ENCODE measurements around the gene AHRR.
"Not testable (repeated sequence)": the region's sequence is repeated elsewhere in the genome, so short reads cannot be mapped to it uniquely, and the experiment has no call there.

Gene AHRR

DNA sequence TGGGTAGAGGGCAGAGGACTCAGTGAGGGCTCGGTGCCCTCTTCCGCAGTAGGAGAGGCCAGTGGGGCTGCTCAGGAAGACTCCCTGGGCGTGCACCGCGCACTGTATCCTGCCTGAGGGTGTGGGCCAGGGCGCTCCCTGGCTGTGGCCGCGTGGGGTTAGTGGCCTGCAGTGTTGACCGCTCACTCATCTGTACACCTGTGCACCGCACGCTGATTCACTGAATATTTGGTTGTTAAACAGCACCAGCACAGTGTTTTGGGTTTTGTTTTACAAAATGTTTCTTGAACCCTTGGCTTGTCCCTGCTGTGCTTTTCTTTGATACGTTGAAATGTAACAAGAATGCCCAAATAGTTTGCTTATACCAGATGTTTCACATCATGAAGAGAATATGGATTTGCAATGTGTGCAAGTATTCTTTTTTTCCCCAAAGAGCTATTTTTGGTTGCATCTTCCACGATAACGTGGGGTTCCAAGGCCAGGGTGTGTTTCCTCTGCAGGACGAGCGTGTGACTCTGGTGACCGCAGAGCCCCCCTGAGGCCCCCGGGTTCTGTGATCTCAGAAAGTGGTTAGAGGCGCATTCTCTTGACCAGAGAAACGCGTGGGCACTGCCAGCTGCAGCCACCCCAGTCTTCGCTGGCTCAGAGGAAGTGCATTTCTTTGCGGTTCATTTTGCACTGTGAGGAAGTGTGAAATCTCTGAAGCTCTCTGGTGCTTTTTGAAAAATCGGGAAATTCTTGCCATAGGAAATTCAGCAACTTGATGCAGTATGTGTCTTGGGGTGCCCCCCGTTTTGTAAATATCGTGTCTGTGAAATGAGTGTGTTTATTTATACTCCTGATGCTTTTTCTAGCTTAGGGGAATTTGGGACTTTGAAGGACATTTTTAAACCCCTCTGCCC is 46.9 kb downstream of the AHRR start:
- peak; percentile 60 for DNase-seq

DNA sequence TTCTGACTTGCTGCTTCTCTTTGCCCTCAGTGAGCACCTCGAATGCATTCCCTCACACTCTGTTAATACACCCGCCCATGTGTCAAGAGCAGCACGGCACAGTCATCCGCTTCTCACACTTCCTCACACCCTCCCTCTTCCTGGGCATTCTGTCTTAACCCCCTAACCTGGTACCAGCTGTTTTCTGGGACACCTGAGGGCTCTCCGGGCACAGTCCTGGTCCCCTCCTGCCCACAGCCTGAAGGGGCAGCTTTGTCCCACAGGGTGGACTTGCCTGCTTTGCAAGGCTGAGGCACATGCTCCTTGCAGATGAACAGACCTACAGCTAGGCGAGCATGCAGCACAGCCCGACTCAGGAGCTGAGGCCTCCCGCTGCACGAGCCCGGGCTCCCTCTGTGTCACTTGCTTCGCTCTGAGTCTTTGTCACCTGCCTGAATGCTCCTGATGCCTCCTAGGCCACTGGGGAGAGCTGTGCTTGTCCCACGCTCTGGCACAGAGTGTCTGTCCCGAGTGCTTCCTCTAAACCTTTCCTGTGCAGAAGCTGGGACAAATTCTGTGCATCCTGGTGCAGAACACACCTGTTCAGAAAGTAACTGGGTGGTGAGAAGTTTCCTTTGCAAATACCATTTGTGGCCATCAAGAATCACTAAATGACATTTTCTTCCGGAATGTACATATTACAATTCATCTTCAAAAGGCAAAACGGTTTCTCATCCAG is 47.8 kb downstream of the AHRR start:
- peak; percentile 57 for DNase-seq

DNA sequence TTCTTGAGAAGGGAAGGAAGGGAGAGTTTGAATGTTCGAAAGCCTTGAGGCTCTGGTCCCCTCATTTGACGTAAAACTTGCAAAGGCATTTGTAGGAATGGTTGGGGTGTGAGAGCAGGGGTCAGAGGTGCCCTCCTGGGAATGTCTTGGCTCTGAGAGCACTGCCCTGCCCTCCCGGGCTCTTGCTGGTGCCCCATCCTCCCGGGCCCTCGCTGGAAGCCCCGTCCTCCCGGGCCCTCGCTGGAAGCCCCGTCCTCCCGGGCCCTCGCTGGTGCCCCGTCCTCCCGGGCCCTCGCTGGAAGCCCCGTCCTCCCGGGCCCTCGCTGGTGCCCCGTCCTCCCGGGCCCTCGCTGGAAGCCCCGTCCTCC is 48.3 kb downstream of the AHRR start:
- not testable (repeated sequence) for DNase-seq

DNA sequence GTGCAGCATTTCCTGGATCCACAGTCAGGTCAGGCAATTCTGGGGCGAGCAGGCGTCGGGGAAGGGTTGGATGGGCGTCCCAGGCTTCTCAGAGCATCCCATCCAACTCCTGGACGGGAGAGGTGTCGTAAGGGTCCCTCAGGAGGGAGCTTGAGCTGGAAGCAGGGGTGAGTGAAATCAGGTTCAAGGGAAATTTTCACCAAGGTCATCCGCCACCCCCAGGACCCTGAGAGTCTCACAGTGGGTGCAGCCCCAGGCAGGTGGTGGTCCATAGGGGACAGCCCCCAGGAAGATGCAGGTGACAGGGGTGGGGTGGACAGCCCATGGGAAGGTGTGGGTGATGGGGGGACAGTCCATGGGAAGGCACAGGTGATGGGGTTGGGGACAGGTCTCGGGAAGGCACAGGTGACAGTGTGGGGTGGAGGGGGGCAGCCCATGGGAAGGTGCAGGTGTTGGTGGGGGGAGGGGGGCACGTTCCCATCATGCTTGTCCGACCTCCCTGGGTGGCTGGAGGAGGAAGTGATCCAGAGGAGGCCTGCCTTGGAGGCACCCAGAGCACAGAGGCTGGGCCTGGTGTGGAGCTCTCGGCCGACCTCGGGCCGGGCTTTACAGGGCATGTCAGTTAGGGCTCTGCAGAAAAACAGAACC is 48.9 kb downstream of the AHRR start:
- DNase-seq, result no peak

DNA sequence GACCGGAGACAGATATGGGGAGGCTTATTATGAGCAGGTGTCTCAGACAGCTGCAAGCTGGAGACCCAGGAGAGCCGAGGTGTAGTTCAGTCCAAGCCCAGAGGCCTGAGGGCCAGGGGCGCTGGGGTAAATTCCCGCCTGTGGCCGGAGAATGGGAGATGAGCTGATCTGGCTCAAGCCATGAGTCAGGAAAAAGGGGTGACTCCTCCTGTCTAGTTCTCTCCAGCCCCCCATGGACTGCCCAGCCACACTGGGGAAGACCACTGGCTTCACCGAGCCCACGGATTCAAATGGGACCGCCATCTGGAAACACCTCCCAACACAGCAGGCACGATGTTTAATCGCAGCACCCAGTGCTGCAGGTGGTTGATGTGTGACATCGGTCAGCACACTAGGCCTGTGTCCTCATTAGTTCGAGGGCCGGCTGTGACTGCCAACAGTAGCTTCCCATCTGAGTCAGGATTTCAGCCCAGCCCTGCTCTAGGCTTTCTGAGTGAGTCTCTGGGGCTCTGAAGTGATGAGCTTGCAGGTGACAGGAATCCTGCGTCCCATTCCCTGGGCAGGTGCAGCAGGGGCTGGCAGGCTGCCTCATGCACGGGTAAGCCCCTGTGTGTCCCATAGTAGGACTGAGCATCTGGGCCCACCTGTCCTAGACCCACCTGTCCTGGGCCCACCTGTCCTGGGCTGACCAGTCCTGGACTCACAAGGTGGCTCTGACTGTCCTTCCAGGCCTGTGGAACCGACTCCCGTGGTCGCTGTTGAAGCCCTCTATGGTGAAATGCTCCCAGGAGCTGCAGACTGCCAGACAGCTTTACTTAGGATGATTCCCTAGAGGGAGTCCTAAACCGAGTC is 49.7 kb downstream of the AHRR start:
- no peak for DNase-seq

DNA sequence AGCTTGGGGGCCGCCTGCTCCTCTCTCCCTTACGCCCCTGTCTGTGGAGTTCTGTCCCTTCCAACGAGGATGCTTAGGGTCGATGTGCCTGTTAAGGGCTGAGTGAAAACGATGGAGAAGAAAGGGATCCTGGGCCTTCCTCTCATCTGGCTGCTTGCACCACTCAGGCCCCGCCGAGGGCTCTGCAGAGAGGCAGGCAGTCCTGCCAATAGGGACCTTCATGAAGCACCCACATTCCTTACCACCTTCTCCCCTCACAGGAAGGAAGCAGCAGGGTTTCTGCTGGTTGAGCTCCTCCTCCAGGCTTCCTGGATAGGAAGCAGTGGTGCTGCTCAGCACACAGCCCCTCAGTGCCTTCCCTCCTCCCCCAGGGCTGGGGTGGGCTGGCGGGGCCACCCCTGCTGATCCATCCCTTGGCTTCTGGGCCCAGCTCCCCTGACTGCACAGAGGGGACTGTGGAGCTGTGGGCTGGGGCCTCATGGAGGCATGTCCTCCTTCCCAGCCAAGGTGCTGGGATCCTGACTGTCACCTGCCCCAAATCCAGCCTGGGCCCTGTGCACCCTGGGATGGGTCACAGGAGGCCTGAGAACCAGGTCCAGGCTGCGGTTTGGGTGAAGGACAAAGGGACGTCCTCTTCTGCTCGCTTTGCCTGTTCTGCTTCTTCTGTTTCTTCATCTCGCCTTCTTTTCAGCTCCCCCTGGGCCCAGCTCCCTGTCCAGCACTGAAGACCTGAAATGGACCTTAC is 50.5 kb downstream of the AHRR start:
- DNase-seq, result peak; percentile 57

DNA sequence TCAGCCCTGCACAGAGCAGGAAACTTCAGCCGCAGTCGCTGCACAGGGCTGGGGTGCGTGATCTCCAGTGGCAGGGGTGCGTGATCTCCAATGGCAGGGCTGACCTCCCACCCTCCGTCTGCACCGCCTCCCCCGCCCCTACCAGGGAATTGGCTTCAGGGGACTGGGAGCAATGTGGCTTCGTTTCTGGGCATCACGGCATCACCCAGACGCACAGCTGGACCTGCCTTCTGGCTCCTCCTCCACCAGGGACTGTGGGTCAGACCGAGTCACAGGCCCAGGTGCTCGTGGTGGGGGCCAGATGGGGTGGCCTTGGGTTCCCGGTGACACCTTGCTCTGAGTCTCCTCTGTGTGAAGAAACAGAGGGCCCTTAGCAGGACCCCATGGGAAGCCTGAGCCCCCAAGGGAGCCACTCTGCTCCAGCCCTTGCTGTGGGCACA is 51.1 kb downstream of the AHRR start:
- DNase-seq, result no peak

DNA sequence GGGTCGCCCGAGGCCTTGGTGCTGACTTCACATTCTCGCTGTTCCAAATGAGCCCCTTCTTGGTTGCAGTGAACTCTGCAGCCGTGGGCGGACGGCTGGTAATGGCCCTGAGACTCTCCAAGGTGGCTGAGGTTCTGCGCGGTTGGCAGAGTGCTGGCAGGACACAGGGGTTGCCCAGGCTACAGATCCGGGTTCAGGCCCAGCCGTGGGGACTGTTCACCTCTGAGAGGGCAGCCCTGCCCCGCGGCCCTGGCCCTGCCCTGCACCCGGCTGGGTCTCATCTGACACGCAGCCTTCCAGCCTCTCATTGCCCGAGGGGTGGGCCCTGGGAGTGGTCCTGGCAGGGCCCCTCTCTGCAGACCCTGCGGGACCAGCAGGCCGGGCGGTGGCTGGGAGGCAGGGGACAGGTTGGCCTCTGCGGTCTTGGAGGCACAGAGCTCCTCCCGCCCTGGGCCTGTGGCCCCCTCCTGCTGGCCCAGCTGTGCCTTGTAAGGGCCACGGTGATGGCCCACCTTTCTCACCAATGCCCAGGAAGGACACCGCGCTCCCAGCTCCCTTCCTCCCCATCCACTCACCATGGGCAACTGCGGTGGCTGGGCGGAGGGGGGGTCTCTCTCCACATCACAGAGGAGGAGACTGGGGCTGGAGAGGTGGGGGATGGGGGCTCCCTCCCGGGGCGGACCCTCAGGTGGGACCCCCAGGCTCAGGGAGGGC is 51.6 kb downstream of the AHRR start:
- no peak for DNase-seq

DNA sequence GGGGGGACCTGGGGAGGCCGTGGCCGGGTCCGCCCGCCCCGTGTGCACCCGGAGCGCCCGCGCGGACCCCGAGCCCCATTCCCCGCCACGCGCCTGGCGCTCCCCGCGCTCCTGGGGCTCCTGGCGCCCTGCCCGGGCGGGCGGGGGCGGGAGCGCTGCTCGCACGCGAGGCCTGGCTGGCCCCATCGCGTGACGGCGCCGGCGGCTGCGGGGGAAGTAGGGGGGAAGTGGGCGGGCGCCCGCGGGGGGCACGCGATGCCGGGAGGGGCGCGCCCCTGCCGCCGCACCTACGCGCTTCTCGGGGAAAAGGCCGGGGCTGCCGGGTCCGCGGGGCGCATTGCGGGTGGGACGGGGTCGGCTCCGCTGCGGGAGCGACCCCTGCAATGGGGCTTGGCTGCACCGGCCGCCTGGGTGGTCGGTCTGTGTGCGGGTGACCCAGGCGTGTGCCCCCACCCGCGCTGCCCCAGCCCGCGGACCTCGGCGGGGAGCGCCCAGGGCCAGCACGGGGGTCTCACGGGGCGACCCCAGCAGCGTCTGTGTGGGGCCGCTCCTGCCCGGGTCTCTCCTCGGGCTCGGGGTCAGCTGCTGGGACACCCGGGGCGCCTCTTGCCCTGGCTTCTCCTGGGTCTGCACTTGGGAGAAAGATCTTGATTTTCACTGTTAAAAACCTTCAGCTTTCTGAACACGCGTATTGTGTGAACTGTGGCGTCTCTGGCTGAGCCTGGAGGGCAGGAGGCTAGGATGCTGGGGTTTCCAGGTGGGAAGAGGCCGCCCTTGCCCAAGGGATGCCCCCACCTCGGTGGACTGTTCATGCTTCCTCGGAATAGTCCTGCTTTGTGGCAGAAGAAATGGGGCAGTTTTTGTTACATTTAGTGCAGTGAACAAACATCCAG is 52.4 kb downstream of the AHRR start:
- DNase-seq, result peak; percentile 89

DNA sequence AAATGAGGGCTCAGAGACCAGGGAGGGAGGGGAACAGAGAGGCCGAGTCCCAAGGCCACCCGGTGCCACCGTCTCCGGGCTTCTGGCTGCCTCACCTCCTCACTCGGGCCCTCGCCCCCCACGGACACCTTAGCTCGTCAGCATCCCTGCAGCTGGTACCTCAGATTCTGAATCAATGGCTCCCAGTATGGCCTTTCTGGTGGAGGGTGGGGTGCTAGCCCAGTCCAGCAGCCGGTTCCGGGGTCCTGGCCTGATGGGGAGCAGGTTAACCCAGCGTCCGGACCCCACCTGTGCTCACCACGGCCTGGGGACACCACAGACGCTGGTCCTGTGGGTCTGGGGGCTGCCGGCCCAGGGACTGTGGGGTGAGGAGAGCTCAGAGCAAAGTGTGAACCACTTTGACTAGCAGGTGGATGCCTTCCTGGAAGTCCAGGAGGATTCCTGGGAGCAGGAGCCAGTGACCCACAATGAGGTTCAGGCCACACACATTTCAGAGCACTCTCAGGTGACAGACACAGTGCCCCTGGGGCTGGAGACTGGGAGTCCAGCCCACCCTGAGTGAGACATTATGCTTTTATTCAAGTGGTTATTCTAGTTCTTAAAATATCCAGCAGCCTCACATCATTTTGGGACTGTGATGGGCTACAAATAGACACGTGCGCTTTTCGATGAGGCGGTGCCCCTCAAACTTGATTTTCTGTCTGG is 53.3 kb downstream of the AHRR start:
- DNase-seq, result no peak

DNA sequence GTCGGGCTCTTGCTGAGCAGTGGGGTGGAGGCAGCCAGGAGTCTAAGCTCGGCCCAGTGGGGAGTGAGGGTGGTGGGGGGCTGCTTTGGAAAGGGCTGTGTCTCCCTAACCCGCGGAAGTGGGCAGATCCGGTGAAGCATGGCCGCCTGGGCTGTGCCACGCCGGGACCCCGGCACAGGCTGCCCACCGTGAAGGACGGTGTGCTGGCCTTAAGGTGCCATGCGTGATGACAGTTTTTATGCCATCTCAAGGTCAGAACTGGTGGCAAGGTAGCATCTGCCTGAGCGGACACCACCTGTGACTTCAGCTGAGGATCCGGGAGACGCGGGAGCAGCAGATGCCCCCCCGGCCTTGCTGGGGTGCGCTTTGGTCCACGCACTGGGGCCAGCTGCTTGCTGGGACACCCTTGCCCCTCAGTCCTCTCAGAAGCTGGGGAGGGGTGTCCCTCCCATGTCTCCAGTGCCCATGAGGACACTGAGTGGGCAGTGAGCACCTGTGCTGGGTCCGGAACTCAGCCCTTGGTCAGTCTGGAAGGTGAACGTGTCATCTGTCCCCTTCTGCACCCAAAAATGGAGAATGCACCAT is 53.9 kb downstream of the AHRR start:
- no peak for DNase-seq

DNA sequence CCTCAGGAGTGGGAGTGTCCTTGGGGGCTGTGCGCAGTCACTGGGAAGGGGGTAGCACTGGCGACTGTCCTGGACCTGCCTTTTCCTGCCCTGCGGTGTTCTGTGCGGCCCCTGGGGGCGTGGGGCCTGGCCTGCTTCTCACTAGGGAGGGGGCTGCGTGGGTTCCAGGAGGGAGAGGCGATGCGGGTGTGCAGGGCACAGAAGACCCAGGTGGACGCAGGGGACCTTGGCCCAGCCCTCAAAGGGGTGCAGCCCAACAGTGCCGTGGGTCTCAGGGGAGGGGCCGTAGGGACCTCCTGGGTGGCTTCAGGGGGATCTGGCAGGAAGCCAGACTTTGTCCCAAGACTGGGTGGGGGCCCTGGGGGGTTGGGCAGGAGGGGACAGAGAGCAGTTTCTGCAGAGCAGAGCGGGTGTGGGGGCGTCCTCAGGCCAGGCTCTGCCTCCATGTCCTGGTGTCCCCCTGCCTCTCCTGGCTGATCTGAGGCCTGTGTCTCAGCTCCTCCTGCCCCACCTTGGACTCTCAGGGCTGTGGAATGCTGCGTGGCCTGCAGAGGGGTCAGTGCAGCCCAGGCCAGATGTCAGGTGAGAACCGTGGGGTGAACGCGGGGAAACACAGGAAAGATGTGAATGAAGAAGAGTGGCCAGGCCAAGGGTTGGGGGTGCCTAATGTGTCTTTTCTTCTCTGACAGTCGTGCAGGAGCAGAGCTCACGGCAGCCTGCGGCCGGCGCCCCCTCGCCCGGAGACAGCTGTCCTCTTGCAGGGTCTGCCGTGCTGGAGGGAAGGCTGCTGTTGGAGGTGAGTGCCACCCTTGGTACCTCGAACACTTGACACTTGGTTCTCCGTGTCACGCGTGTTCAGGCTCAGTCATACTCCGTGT is 54.6 kb downstream of the AHRR start:
- no peak for DNase-seq

DNA sequence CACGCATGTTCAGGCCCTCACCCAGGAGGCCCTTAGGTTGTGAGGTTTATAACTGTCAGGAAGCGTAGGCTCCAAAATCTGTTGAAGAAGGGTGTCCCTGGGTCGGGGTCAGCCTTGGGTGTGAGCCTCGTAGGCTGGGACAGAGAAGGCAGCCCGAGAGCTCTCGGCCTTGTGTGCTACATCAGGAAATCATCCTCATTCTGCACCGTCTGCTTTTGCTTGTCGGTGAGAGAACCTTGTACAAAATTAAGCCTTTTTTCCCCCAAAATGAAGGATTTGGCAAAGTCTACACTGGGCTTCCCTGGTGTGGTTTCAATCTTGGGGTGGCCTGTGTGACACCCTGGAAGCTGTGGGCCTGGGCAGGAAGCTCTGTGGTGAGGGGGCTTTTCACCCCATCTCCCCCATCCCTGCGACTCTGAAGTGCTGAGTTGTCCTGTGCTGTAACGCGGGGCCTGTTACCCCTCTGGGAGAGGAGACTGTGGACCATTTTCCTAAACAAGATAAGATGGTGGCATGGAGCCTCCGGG is 55.3 kb downstream of the AHRR start:
- no peak for DNase-seq

DNA sequence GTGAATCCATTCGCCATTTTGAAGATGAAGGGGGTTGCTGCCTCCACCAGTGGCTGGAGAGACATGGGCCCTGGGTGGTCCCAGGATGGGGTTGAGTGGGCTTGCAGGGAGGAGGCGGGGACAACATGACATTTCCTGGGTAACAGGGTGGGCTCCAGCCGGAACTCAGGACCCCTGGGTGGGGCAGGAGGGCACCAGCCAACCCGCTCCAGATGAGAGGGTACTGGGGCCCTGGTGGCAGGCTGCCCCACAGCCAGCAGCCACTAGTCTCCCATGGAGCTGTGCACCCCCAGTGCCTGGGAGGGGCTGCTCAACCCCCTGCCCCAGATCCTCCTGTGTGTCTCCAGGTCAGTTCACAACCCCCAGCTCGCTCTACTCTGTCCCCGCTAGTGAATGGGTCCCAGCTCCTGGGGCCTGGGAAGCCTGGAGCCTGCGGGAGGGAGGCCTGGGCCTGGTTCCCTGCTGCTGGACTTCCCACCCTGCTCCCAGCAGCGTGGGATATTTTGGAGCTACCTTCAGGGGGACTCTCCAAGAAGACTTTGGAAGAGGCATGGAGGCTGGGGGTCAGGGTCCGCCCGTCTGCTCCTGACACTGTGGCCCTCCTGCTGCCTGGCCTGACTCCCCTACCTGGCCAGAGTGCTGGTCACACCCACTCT is 55.9 kb downstream of the AHRR start:
- no peak for DNase-seq

DNA sequence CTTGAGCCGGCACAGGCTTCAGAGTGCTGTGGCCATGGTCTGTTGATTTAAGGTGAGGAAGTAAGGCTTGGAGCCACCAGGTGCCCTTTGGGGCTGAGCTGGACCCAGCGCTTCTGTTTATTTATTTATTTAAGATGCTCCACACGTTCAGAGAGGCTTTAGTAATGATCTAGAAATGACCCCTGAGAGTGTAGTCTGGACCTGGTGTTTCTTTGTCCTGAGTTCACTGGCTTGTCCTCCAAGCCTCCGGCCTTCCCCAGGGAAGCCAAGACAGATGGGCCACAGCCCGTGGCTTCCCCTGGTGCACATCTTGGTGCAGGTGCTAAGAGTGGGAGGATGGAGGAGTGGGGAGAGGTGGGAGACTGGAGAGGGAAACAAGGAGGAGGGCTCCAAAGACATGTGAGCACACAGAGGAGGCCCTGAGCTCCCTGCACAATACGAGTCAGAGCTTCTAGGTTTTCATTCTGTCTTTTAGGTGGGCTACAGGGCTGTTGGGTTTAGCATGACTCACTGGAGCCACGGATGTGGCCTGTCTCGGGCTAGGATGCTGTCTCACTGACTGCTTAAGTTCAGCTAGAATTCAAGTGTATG is 56.9 kb downstream of the AHRR start:
- peak; percentile 78 for DNase-seq

DNA sequence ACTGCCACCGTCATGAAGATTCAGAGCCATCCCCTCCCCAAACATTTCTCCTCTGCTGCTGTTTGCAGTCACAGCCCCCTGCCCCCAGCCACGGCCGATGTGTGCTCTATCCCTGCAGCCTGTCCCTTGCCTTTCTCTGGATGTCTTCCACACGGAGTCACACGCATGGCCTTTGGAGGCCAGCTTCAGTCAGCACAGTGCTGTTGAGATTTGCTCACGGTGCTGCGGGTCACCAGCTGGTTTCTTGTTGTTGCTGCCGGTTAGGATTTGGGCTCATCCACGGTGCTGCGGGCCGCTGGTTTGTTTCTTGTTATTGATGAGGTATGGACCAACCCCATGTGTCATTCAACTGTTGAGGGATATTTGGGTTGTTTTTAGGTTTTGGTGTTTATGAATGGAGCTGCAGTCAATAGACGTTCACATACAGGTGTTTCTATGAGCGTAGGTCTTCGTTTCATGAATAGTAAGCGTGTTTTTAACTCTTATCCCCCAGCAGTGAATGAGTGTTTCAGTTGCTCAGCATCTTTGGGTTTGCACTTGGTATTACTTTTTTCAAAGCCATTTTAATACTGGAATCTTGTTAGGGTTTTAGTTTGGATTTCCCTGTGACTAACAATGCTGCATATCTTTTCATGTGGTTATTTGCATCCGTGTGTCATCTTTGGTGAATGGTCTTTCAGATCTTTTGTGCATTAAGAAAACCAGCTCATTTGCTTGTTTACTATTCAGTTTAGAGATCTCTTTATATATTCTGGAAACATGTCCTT is 57.6 kb downstream of the AHRR start:
- peak; percentile 58 for DNase-seq
